ENCODE data around the gene HABP4.

HABP4 gene

GRCh38 chr9:96480736-96481135, 30.8 kb downstream of the HABP4 start:
- no peak for DNase-seq

GRCh38 chr9:96482476-96482875, 32.5 kb downstream of the HABP4 start:
- no peak for DNase-seq

GRCh38 chr9:96483197-96483596, 33.2 kb downstream of the HABP4 start:
- DNase-seq = no peak

- no peak for DNase-seq
Observed at GRCh38 chr9:96483733-96484390, 33.9 kb downstream of the HABP4 start.

GRCh38 chr9:96484521-96484931, 34.6 kb downstream of the HABP4 start:
- DNase-seq = no peak

- no peak for DNase-seq
Observed at GRCh38 chr9:96485280-96485679, 35.3 kb downstream of the HABP4 start.

GRCh38 chr9:96486386-96487028, 36.5 kb downstream of the HABP4 start:
- peak; percentile 61 for DNase-seq

GRCh38 chr9:96487029-96487396, 37.0 kb downstream of the HABP4 start:
- no peak for DNase-seq

GRCh38 chr9:96487949-96488348, 38.0 kb downstream of the HABP4 start:
- DNase-seq = no peak

- no peak for DNase-seq
Observed at GRCh38 chr9:96489482-96489979, 39.6 kb downstream of the HABP4 start.

- DNase-seq = no peak
Observed at GRCh38 chr9:96490534-96491078, 40.6 kb downstream of the HABP4 start.

- DNase-seq = no peak
Observed at GRCh38 chr9:96491079-96491879, 41.3 kb downstream of the HABP4 start.

GRCh38 chr9:96491880-96492525, 42.0 kb downstream of the HABP4 start:
- DNase-seq = no peak

- DNase-seq = no peak
Observed at GRCh38 chr9:96492993-96493531, 43.1 kb downstream of the HABP4 start.

- DNase-seq = no peak
Observed at GRCh38 chr9:96493757-96494156, 43.8 kb downstream of the HABP4 start.

- DNase-seq = no peak
Observed at GRCh38 chr9:96494215-96494800, 44.3 kb downstream of the HABP4 start.

GRCh38 chr9:96495341-96495740, 45.4 kb downstream of the HABP4 start:
- no peak for DNase-seq

- DNase-seq = no peak
Observed at GRCh38 chr9:96496368-96497116, 46.6 kb downstream of the HABP4 start.

- DNase-seq = no peak
Observed at GRCh38 chr9:96497117-96497399, 47.1 kb downstream of the HABP4 start.

- no peak for DNase-seq
Observed at GRCh38 chr9:96498796-96499195, 48.8 kb downstream of the HABP4 start.

GRCh38 chr9:96499257-96499656, 49.3 kb downstream of the HABP4 start:
- no peak for DNase-seq
